ENCODE measurements around the gene RGS10.

- TF ChIP-seq EZH2 (IDR thresholded peaks at IDR 0.05; ENCODE audit: borderline replicate concordance, low read depth, low read length, poor library complexity, severe bottlenecking): no peak
- no peak for TF ChIP-seq CTCF (conservative IDR thresholded peaks at IDR 0.05; ENCODE audit: low read depth, low read length)
Observed at GRCh38 chr10:119469846-119470245, 72.7 kb downstream of the RGS10 start.
